HepG2 (cell line): ENCODE data around the gene TMEM214. TPM values are rescaled to one million over a fixed set of nuclear protein-coding genes. Genes with fewer than 3 reads are reported as not detected.

ENCODE experiments used
- ATAC-seq: fragments of 200-7000 bp; cut with Tn5 transposase; 3 replicates; pipeline ENCODE4 v1.9.1; 2020; ENCODE audit warnings: mild to moderate bottlenecking, moderate library complexity
- BruUV-seq: library from RNA; stranded (reverse); fragments of 400-500 nt; replicated peaks from 2 replicates; lab custom pipeline; 2021; lab: Mats Ljungman, UMichigan
- CTCF ChIA-PET: fragments of 300-600 bp; formaldehyde crosslinking; extraction: SDS; loops from one replicate; lab custom pipeline; 2021; ENCODE audit warnings: low total read pairs, inconsistent platforms, low intra/inter-chr PET ratio; lab: Yijun Ruan, JAX
- POLR2A ChIA-PET: fragments of 350-600 bp; sonication (Branson Sonifier 250); formaldehyde crosslinking; loops from one replicate; lab custom pipeline; 2020; ENCODE audit warnings: antibody characterized with exemption, inconsistent platforms; lab: Yijun Ruan, JAX
- DNase-seq: peaks from one replicate; pipeline ENCODE4 v3.0.0-alpha.2; 2015; ENCODE audit warnings: low spot score
- FAIRE-seq: peaks from 3 replicates; lab custom pipeline; 2011; peaks lifted over from hg19 to GRCh38; lab: Jason Lieb, UNC
- H2AFZ ChIP-seq: one replicate; pipeline ENCODE4 v1.6.1; 2011; ENCODE audit warnings: low read length, inconsistent platforms
- H3K27ac ChIP-seq: fragments of 300-600 bp; 3 replicates; pipeline ENCODE4 v1.8.0; 2011; ENCODE audit warnings: mixed run types, mild to moderate bottlenecking, mixed read lengths, low read length, inconsistent platforms; ENCODE audit not compliant: insufficient read depth; ENCODE audit errors: extremely low read length
- H3K27me3 ChIP-seq, 2 experiments: fragments of 200-600 bp in 1 of 2; 2 replicates in 1 of 2; 3 replicates in 1 of 2; pipeline versions ENCODE4 v1.6.0 to v1.8.0; 2011; ENCODE audit warnings: low read length in 2 of 2, mild to moderate bottlenecking in 2 of 2, moderate library complexity in 2 of 2, inconsistent platforms in 1 of 2; ENCODE audit not compliant: insufficient read depth in 2 of 2, control insufficient read depth in 1 of 2
- H3K36me3 ChIP-seq, 2 experiments: fragments of 200-600 bp in 1 of 2; replicated peaks in 1 of 2; 2 replicates in 1 of 2; 3 replicates in 1 of 2; pipeline versions ENCODE4 v1.5.1 to v1.8.0; 2011; ENCODE audit warnings: low read length in 2 of 2, inconsistent platforms in 1 of 2; ENCODE audit not compliant: insufficient read depth in 2 of 2, control insufficient read depth in 1 of 2
- H3K4me1 ChIP-seq: 2 replicates; pipeline ENCODE4 v1.5.1; 2012; ENCODE audit warnings: low read length, inconsistent platforms; ENCODE audit not compliant: insufficient read depth
- H3K4me2 ChIP-seq: 2 replicates; pipeline ENCODE4 v1.6.0; 2011; ENCODE audit warnings: low read depth, low read length, inconsistent platforms
- H3K4me3 ChIP-seq, 3 experiments: fragments of 200-600 bp in 1 of 3; sonication (generic), shearing (Covaris generic) in 1 of 3; replicated peaks in 1 of 3; 2 replicates each; pipeline ENCODE4 v1.5.1; 2011 to 2016; ENCODE audit warnings: low read length in 3 of 3, inconsistent platforms in 2 of 3, low read depth in 2 of 3, mild to moderate bottlenecking in 2 of 3, control low read depth in 1 of 3, mixed read lengths in 1 of 3; ENCODE audit not compliant: insufficient read depth in 1 of 3
- H3K79me2 ChIP-seq: one replicate; pipeline ENCODE4 v1.6.1; 2011; ENCODE audit warnings: low read length, inconsistent platforms; ENCODE audit not compliant: insufficient read depth
- H3K9ac ChIP-seq: 2 replicates; pipeline ENCODE4 v1.6.0; 2011; ENCODE audit warnings: mild to moderate bottlenecking, low read depth, low read length, inconsistent platforms; ENCODE audit not compliant: insufficient read depth
- H3K9me3 ChIP-seq: 2 replicates; pipeline ENCODE4 v1.5.1; 2012; ENCODE audit warnings: mild to moderate bottlenecking, low read length
- H4K20me1 ChIP-seq: 2 replicates; pipeline ENCODE4 v1.6.0; 2011; ENCODE audit warnings: inconsistent platforms, mild to moderate bottlenecking, low read length, moderate library complexity; ENCODE audit not compliant: insufficient read depth
- ATF6 ChIP-seq: sonication (generic); formaldehyde crosslinking; conservative IDR thresholded peaks from 2 replicates; pipeline ENCODE4 v1.4.0; 2020; ENCODE audit warnings: missing genetic modification reagents
- ATM ChIP-seq: fragments of 450-650 bp; IDR thresholded peaks from 2 replicates; pipeline ENCODE4 v1.7.1; 2017; ENCODE audit warnings: mild to moderate bottlenecking, borderline replicate concordance
- KDM1A ChIP-seq: IDR thresholded peaks from 2 replicates; pipeline ENCODE4 v1.6.1; 2016; ENCODE audit warnings: missing compliant biosample characterization
- NR2F6 ChIP-seq, 2 experiments: IDR thresholded peaks; 2 replicates each; pipeline ENCODE4 v1.6.1; 2016; ENCODE audit warnings: antibody characterized with exemption in 1 of 2, mild to moderate bottlenecking in 1 of 2
- PAXIP1 ChIP-seq: sonication (generic); formaldehyde crosslinking; conservative IDR thresholded peaks from 2 replicates; pipeline ENCODE4 v1.4.0; 2020; ENCODE audit warnings: mild to moderate bottlenecking, missing genetic modification reagents, moderate library complexity
- PITX1 ChIP-seq: sonication (generic); formaldehyde crosslinking; IDR thresholded peaks from 2 replicates; pipeline ENCODE4 v1.5.1; 2020; ENCODE audit warnings: mild to moderate bottlenecking, missing genetic modification reagents
- ZBTB20 ChIP-seq: sonication (generic); formaldehyde crosslinking; IDR thresholded peaks from 2 replicates; pipeline ENCODE4 v1.8.1; 2023; ENCODE audit warnings: missing genetic modification reagents, low read depth, mild to moderate bottlenecking, borderline replicate concordance
- ZMYM3 ChIP-seq: sonication (generic); formaldehyde crosslinking; IDR thresholded peaks from 2 replicates; pipeline ENCODE4 v1.5.1; 2020; ENCODE audit warnings: mild to moderate bottlenecking, missing genetic modification reagents
- ZNF770 ChIP-seq: sonication (generic); formaldehyde crosslinking; IDR thresholded peaks from 2 replicates; pipeline ENCODE4 v1.5.0; 2020; ENCODE audit warnings: mild to moderate bottlenecking, missing genetic modification reagents
- ZNF816 ChIP-seq: sonication (generic); formaldehyde crosslinking; IDR thresholded peaks from 2 replicates; pipeline ENCODE4 v1.8.0; 2022; ENCODE audit warnings: missing genetic modification reagents, mild to moderate bottlenecking, borderline replicate concordance
- WGBS: methylation state at CpG from one replicate; pipeline ENCODE4 v1.1.6; 2017; ENCODE audit warnings: low lambda C conversion rate; 5-methylcytosine and 5-hydroxymethylcytosine counted together
- in situ Hi-C: cut with HindIII; loops from 2 replicates; pipeline ENCODE4 v1.10.0; 2017; ENCODE audit warnings: low pct_unique_long_range_greater_than_20kb; ENCODE audit not compliant: extremely low pct_ligation_motif_present
- intact Hi-C: fragments of 100-400 bp; cut with micrococcal nuclease; formaldehyde crosslinking; loops from one replicate; pipeline ENCODE4 v1.10.0; 2022; ENCODE audit not compliant: unreplicated experiment
- polyA plus RNA-seq, 8 experiments: library from polyadenylated mRNA; depleted of rRNA in 3 of 8; stranded (reverse) in 7 of 8; unstranded in 1 of 8; fragments of >200 nt; fragmentation: Illumina TruSeq in 4 of 8; extraction: Trizol in 4 of 8; gene quantifications; 2 replicates each; pipeline versions ENCODE4 v1.2.1 to v1.2.3, GENCODE V29; 2011 to 2016; ENCODE audit warnings: low read depth in 4 of 8, missing spikeins in 1 of 8, mixed read lengths in 1 of 8; ENCODE audit not compliant: insufficient read depth in 1 of 8
- total RNA-seq, 5 experiments: library from RNA; depleted of rRNA; stranded (reverse); fragments of >200 nt; fragmentation: Illumina TruSeq; extraction: Trizol; gene quantifications; 2 replicates each; pipeline ENCODE4 v1.2.3, GENCODE V29; 2016; ENCODE audit warnings: low read depth in 1 of 5
- TF ChIP-seq, protein P1 (sequence below): fragments of 450-650 bp; IDR thresholded peaks from 2 replicates; pipeline ENCODE4 v1.6.1; 2016
- TF ChIP-seq, protein P2 (sequence below): sonication (generic); formaldehyde crosslinking; IDR thresholded peaks from 2 replicates; pipeline ENCODE4 v1.4.0; 2020; ENCODE audit warnings: missing genetic modification reagents, mild to moderate bottlenecking, borderline replicate concordance

Gene TMEM214
- total and polyA plus RNA-seq, 2 of the 13 experiments (the other 11 are each of a cell fraction or from before 2014, with no cell fraction given): 58.3 to 132 TPM

DNA sequence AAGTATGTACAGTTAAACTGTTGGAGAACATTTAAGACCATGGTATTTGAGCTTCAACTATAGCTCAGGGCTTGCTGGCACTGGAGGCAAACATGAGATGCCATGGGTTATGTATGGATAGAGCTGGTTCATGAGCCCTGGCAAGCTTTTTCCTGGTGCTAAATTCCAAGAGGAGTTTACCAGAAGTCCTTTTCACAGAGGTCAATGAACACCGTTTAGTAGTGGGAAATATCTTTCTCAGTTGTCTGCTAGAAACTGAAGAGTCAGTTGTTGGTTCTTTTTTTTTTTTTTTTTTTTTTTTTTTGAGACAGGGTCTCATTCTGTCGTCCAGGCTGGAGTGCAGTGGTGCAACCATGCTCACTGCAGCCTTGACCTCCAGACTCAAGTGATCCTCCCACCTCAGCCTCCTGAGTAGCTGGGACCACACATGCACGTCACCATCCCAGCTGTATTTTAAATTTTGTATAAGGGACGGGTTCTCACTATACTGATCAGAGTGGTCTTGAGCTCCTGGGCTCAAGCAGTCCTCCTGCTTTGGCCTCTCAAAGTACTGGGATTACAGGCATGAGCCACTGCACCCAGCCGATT lies 55.2 kb downstream of the TMEM214 start:
- H3K4me3 ChIP-seq: peak overlapping the region; percentile 74 to 99 (median 75)
- BruUV-seq: no TSS peak
- no peak for TF ChIP-seq NR2F6 (IDR thresholded peaks at IDR 0.05)
- 0 out of 2 replicates have a peak, but pooled peaks have one; percentile 4 for TF ChIP-seq NR2F6 (CRISPR knock-in tag; IDR thresholded peaks at IDR 0.05)
- 0 out of 2 replicates have a peak, but pooled peaks have one; percentile 12 for TF ChIP-seq PAXIP1 (CRISPR knock-in tag)
- no peak for TF ChIP-seq ZNF816
- TF ChIP-seq ZBTB20: no peak
- no peak for TF ChIP-seq ATM
- TF ChIP-seq, protein P1, sequence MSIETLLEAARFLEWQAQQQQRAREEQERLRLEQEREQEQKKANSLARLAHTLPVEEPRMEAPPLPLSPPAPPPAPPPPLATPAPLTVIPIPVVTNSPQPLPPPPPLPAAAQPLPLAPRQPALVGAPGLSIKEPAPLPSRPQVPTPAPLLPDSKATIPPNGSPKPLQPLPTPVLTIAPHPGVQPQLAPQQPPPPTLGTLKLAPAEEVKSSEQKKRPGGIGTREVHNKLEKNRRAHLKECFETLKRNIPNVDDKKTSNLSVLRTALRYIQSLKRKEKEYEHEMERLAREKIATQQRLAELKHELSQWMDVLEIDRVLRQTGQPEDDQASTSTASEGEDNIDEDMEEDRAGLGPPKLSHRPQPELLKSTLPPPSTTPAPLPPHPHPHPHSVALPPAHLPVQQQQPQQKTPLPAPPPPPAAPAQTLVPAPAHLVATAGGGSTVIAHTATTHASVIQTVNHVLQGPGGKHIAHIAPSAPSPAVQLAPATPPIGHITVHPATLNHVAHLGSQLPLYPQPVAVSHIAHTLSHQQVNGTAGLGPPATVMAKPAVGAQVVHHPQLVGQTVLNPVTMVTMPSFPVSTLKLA: no peak
- TF ChIP-seq PITX1 (CRISPR knock-in tag): 0 out of 2 replicates have a peak, but pooled peaks have one; percentile 33
- TF ChIP-seq, protein P2, sequence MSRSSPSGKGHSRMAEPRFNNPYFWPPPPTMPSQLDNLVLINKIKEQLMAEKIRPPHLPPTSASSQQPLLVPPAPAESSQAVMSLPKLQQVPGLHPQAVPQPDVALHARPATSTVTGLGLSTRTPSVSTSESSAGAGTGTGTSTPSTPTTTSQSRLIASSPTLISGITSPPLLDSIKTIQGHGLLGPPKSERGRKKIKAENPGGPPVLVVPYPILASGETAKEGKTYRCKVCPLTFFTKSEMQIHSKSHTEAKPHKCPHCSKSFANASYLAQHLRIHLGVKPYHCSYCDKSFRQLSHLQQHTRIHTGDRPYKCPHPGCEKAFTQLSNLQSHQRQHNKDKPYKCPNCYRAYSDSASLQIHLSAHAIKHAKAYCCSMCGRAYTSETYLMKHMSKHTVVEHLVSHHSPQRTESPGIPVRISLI (CRISPR knock-in tag): peak; percentile 24; the same call in 1 of the 2 replicates
- TF ChIP-seq ATF6 (CRISPR knock-in tag): no peak
- TF ChIP-seq KDM1A (CRISPR knock-in tag): 0 out of 2 replicates have a peak, but pooled peaks have one; percentile 5
- peak; percentile 77 for TF ChIP-seq ZMYM3 (CRISPR knock-in tag)
- peak; percentile 98 for TF ChIP-seq ZNF770 (CRISPR knock-in tag)

More for the DNA sequence above, 55.2 kb downstream of the TMEM214 start:
- H3K9ac ChIP-seq: peak overlapping the region; percentile 74
- H3K4me2 ChIP-seq: peak overlapping the region; percentile 97
- in situ Hi-C loops (no loop called here), intact Hi-C loops (loop anchor here (5.0 to 10.0 kb wide), 3 partner anchors 53 to 1159 kb away; partner anchors contain the start of gene TMEM214)
- no peaks in the 10 kb centered on the region for H4K20me1 ChIP-seq
- H3K79me2 ChIP-seq: peaks cover 53% of the 10 kb centered on the region
- DNase-seq (no peak), FAIRE-seq (no peak), ATAC-seq (no peak)
- H3K36me3 ChIP-seq: peaks cover 0 to 3% of the 10 kb centered on the region in 2 experiments; a peak in 3 of 5 replicates
- peaks cover 81% of the 10 kb centered on the region for H3K4me1 ChIP-seq
- H3K27ac ChIP-seq: peak overlapping the region; percentile 45
- ChIA-PET CTCF (no interaction called here), POLR2A (interaction anchor here (0.7 to 9.2 kb wide), 13 partner anchors 8 to 126 kb away, joined by 3 to 106 read pairs (median 10); partner anchors contain the start of genes ABHD1, AGBL5, ATRAID and OST4)
- H3K27me3 ChIP-seq: no peaks in the 10 kb centered on the region
- 35% methylated on average over 5 of the region's 5 CpGs for WGBS
- no peak overlapping the region for H2AFZ ChIP-seq
- H3K9me3 ChIP-seq: no peaks in the 10 kb centered on the region
